ENCODE results near the gene MYO1B.

DNA sequence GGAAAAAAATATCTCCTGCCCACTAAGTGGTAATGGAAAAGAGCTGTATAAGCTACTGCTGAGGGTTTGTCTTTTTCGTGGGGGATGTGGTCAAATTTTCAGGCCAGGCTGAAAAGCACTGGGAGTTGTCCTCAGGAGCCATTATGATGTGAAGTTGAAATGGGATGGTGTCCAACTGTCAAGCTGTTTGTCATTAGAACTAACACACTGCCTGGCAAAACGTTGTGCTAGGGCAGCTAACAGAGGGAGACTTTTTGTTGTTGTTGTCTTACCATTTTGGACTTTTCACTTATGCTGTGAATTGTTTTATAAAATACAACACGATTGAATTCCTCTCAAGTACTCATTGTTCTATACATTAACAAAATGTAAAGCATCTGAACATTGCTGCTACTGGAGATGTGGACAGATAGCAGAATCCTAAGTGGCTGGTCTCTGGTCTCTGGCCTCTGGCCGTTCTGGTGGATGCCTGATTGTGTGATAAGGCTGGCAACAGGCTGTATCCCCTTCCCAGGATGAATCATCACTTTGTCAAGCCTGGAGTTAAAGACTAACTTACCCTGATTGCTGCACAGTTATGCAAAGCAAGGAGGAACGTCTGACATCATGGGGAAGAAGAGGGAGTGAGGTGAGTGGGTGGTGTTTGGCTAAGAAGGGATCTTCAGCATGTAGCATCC is 2.3 kb downstream of the MYO1B start:
- TF ChIP-seq POLR2AphosphoS5 (IDR thresholded peaks at IDR 0.05; ENCODE audit: low read depth, low read length) (no peak), SPI1 (IDR thresholded peaks at IDR 0.05; ENCODE audit: low read depth, low read length) (no peak)
